ENCODE measurements around the gene DBNL.

DBNL gene

DNA sequence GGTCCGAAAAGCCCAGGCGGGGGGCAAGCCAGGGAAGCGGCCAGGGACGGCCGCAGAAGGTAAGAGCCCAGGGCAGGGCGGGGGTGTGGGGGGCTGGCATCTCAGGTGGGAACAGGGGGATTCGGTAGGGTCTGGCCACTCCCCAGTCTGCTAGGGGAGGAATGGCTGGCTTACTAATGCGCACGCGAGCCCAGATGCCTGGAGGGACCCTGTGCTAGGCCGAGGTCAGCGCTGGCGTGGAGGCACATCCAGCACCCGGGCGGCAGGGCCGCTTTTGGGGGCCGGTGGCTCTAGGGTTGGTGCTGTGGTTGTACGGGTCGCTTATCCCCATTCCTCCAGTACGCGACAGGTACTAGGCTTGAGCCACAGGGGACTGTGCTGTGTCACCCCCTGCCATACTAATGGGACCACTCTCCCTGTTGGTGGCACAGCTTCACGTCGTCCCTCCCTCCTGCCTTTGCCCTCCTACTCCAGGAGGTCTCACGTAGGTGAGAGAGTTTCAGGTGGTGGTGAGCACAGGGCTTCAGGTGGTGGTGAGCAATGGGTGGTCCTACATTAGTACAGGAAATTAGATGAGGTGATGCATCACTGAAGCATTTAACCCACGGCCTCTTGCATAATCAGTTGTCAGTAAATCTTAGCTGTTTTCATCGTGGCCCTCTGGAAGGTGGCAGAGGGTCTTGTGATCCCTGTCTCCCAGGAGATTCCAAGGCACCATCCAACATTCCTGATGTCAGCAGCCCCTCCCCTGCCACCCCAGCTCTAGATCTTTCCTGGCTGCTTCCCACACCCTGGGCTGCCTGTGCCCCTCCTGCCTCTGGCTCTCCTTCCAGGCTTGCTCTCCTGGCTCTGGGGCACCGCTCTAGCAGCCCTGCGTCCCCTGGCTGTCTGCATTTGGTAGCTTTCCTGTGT lies 60.6 kb downstream of the DBNL start:
- no peaks in the 10 kb centered on the region for H3K27me3 ChIP-seq (ENCODE audit: low read length)
- no peak overlapping the region for H3K9ac ChIP-seq (ENCODE audit: low read length)
- no peak overlapping the region for H3K4me3 ChIP-seq (ENCODE audit: insufficient read depth, low read length, poor library complexity, severe bottlenecking)
- H4K20me1 ChIP-seq (ENCODE audit: low read depth, low read length) = no peaks in the 10 kb centered on the region
- no peak for TF ChIP-seq EZH2phosphoT487 (conservative IDR thresholded peaks at IDR 0.05; ENCODE audit: low read length)
- TF ChIP-seq, protein P1, sequence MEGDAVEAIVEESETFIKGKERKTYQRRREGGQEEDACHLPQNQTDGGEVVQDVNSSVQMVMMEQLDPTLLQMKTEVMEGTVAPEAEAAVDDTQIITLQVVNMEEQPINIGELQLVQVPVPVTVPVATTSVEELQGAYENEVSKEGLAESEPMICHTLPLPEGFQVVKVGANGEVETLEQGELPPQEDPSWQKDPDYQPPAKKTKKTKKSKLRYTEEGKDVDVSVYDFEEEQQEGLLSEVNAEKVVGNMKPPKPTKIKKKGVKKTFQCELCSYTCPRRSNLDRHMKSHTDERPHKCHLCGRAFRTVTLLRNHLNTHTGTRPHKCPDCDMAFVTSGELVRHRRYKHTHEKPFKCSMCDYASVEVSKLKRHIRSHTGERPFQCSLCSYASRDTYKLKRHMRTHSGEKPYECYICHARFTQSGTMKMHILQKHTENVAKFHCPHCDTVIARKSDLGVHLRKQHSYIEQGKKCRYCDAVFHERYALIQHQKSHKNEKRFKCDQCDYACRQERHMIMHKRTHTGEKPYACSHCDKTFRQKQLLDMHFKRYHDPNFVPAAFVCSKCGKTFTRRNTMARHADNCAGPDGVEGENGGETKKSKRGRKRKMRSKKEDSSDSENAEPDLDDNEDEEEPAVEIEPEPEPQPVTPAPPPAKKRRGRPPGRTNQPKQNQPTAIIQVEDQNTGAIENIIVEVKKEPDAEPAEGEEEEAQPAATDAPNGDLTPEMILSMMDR (IDR thresholded peaks at IDR 0.05; ENCODE audit: insufficient read depth, low read length, poor library complexity, severe bottlenecking) = no peak
- H3K36me3 ChIP-seq (ENCODE audit: low read length) = no peaks in the 10 kb centered on the region
- H3K79me2 ChIP-seq (ENCODE audit: insufficient read depth, low read length) = no peaks in the 10 kb centered on the region
- H2AFZ ChIP-seq (ENCODE audit: low read depth, low read length, severe bottlenecking) = no peak overlapping the region
- H3K4me2 ChIP-seq (ENCODE audit: low read depth, low read length, poor library complexity, severe bottlenecking) = no peak overlapping the region
- H3K27ac ChIP-seq (ENCODE audit: low read depth, low read length) = no peak overlapping the region
- no peaks in the 10 kb centered on the region for H3K9me3 ChIP-seq (ENCODE audit: insufficient read depth, low read length)
- H3F3A ChIP-seq (ENCODE audit: insufficient read depth) = no peaks in the 10 kb centered on the region
- no peaks in the 10 kb centered on the region for H3K9me2 ChIP-seq (replicated peaks; ENCODE audit: insufficient read depth, low read length)

DNA sequence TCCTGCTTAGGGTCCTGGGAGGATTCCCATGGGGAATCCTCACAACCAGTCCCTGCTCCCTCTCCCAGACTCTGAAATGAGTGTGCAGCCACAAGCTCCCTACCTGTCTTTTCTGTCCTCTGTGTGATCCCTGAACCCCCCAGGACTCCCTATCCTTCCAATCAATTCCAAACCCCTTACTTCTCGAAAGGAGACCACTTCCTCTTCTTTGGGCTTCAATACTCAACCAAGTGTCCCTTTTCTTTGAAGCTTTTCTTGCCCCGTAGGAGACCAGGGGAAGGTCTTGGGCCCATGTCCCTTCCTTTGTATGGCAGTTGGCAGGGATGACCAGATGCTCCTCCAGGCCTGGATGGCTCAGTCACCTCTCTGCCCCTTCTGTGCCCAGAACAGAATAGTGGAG lies 61.3 kb downstream of the DBNL start:
- Histone ChIP-seq H3K27me3 (ENCODE audit: low read length) (no peaks in the 10 kb centered on the region), H3K27ac (ENCODE audit: low read depth, low read length) (no peak overlapping the region), H3K4me2 (ENCODE audit: low read depth, low read length, poor library complexity, severe bottlenecking) (no peak overlapping the region), H3K9me3 (ENCODE audit: insufficient read depth, low read length) (no peaks in the 10 kb centered on the region), H2AFZ (ENCODE audit: low read depth, low read length, severe bottlenecking) (no peak overlapping the region), H3K9me2 (replicated peaks; ENCODE audit: insufficient read depth, low read length) (no peaks in the 10 kb centered on the region), H3K9ac (ENCODE audit: low read length) (no peak overlapping the region), H3K36me3 (ENCODE audit: low read length) (no peaks in the 10 kb centered on the region), H3F3A (ENCODE audit: insufficient read depth) (no peaks in the 10 kb centered on the region), H3K4me3 (ENCODE audit: insufficient read depth, low read length, poor library complexity, severe bottlenecking) (no peak overlapping the region), H4K20me1 (ENCODE audit: low read depth, low read length) (no peaks in the 10 kb centered on the region), H3K79me2 (ENCODE audit: insufficient read depth, low read length) (no peaks in the 10 kb centered on the region)
- TF ChIP-seq, protein P1 (IDR thresholded peaks at IDR 0.05; ENCODE audit: insufficient read depth, low read length, poor library complexity, severe bottlenecking) = no peak
- TF ChIP-seq EZH2phosphoT487 (conservative IDR thresholded peaks at IDR 0.05; ENCODE audit: low read length) = no peak

DNA sequence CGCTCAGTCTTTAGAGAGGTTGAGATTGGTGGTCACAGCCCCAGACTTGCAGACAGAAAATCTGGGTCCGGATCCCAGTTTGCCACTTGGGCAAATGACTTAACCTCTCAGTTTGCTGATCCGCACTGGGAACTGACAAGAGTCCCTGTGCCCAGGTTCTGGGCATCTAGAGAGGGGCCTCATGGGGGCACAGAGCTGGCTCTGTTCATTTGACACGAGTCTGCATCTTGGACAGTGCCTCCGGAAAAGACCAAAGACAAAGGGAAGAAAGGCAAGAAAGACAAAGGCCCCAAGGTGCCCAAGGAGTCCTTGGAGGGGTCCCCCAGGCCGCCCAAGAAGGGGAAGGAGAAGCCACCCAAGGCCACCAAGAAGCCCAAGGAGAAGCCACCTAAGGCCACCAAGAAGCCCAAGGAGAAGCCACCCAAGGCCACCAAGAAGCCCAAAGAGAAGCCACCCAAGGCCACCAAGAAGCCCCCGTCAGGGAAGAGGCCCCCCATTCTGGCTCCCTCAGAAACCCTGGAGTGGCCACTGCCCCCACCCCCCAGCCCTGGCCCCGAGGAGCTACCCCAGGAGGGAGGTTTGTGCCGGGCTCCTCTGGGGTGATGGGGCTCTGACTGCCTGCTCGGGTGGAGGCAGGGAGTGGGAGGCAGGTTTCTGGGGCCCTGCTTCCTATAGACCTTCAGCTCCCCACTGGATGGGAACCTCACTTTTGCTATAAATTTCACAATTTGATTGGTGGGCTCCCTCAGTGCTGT lies 62.0 kb downstream of the DBNL start:
- no peaks in the 10 kb centered on the region for H3K9me2 ChIP-seq (replicated peaks; ENCODE audit: insufficient read depth, low read length)
- no peak overlapping the region for H3K4me2 ChIP-seq (ENCODE audit: low read depth, low read length, poor library complexity, severe bottlenecking)
- H3K79me2 ChIP-seq (ENCODE audit: insufficient read depth, low read length) = no peaks in the 10 kb centered on the region
- no peak overlapping the region for H3K4me3 ChIP-seq (ENCODE audit: insufficient read depth, low read length, poor library complexity, severe bottlenecking)
- TF ChIP-seq EZH2phosphoT487 (conservative IDR thresholded peaks at IDR 0.05; ENCODE audit: low read length) = no peak
- TF ChIP-seq, protein P1 (IDR thresholded peaks at IDR 0.05; ENCODE audit: insufficient read depth, low read length, poor library complexity, severe bottlenecking) = no peak
- no peaks in the 10 kb centered on the region for H3F3A ChIP-seq (ENCODE audit: insufficient read depth)
- H3K9ac ChIP-seq (ENCODE audit: low read length) = no peak overlapping the region
- no peaks in the 10 kb centered on the region for H4K20me1 ChIP-seq (ENCODE audit: low read depth, low read length)
- H3K27me3 ChIP-seq (ENCODE audit: low read length) = no peaks in the 10 kb centered on the region
- no peaks in the 10 kb centered on the region for H3K36me3 ChIP-seq (ENCODE audit: low read length)
- H3K27ac ChIP-seq (ENCODE audit: low read depth, low read length) = no peak overlapping the region
- no peak overlapping the region for H2AFZ ChIP-seq (ENCODE audit: low read depth, low read length, severe bottlenecking)
- H3K9me3 ChIP-seq (ENCODE audit: insufficient read depth, low read length) = no peaks in the 10 kb centered on the region

Data from SU-DHL-6 (cell line).